ENCODE measurements around the gene SMC1B.

Gene SMC1B

DNA sequence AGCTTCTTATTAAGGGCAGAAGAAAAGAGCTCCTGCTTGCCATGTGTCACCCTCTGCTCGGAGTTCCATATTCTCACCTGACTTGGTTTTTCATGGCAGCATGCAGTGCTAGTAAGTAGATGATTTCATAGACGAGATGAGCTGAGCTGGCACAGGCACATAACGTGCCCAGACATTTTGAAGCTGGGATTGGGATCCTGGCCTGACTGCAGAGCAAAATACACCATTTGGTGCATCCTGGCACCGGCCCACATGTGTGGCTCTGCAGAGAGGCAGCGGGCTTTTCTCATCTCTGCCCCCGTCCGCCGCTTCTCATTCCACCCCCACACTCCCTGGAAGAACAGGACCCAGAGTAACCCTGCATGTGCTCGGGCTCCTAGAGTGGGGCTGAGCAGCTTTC is 78.9 kb downstream of the SMC1B start:
- no peaks in the 10 kb centered on the region for H4K20me1 ChIP-seq (ENCODE audit: insufficient read depth, low read length)
- H3K9me3 ChIP-seq (ENCODE audit: low read length), result no peaks in the 10 kb centered on the region
- H3K79me2 ChIP-seq (ENCODE audit: insufficient read depth, low read length), result no peaks in the 10 kb centered on the region
- no peak overlapping the region for H3K4me2 ChIP-seq (ENCODE audit: low read length)
- H3K9ac ChIP-seq (ENCODE audit: low read length), result no peak overlapping the region
- no peaks in the 10 kb centered on the region for H3K4me1 ChIP-seq (ENCODE audit: insufficient read depth, low read length, severe bottlenecking)
- no peak overlapping the region for H2AFZ ChIP-seq (ENCODE audit: low read length)
- no peak overlapping the region for H3K27ac ChIP-seq (ENCODE audit: low read depth, low read length, poor library complexity, severe bottlenecking)
- no peak for TF ChIP-seq EZH2 (IDR thresholded peaks at IDR 0.05; ENCODE audit: borderline replicate concordance, low read length)
- TF ChIP-seq, protein P1, sequence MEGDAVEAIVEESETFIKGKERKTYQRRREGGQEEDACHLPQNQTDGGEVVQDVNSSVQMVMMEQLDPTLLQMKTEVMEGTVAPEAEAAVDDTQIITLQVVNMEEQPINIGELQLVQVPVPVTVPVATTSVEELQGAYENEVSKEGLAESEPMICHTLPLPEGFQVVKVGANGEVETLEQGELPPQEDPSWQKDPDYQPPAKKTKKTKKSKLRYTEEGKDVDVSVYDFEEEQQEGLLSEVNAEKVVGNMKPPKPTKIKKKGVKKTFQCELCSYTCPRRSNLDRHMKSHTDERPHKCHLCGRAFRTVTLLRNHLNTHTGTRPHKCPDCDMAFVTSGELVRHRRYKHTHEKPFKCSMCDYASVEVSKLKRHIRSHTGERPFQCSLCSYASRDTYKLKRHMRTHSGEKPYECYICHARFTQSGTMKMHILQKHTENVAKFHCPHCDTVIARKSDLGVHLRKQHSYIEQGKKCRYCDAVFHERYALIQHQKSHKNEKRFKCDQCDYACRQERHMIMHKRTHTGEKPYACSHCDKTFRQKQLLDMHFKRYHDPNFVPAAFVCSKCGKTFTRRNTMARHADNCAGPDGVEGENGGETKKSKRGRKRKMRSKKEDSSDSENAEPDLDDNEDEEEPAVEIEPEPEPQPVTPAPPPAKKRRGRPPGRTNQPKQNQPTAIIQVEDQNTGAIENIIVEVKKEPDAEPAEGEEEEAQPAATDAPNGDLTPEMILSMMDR (IDR thresholded peaks at IDR 0.05; ENCODE audit: low read length), result no peak
- no peak overlapping the region for H3K4me3 ChIP-seq (ENCODE audit: low read depth, low read length, poor library complexity, severe bottlenecking)
- no peaks in the 10 kb centered on the region for H3K27me3 ChIP-seq (ENCODE audit: insufficient read depth, low read length)
- no peaks in the 10 kb centered on the region for H3F3A ChIP-seq (ENCODE audit: insufficient read depth, low read length)
- no peaks in the 10 kb centered on the region for H3K9me2 ChIP-seq (ENCODE audit: low read depth, low read length)
- peaks cover 41% of the 10 kb centered on the region for H3K36me3 ChIP-seq (ENCODE audit: insufficient read depth, low read length)

DNA sequence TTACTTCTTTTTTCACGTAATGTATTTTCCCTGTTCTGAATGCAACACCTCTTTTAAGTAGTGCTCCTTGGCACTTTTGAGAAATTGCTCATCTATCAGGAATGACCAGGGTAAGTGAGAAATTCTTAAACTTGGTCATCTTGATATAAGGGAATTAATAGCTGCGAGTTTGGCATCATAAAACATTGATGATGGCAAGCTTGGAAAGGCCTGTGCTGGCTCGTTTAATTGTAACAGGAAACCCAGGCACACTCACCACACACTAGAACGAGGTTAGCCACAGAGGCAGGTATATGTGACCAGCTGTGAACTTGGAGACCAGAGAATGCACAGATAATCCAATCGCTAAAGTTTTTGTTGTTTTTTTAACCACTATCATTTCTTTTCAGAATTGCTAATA is 79.3 kb downstream of the SMC1B start:
- Histone ChIP-seq H3K79me2 (ENCODE audit: insufficient read depth, low read length) (no peaks in the 10 kb centered on the region), H3K9me3 (ENCODE audit: low read length) (no peaks in the 10 kb centered on the region), H3K4me2 (ENCODE audit: low read length) (no peak overlapping the region), H3K9me2 (ENCODE audit: low read depth, low read length) (no peaks in the 10 kb centered on the region), H2AFZ (ENCODE audit: low read length) (no peak overlapping the region), H4K20me1 (ENCODE audit: insufficient read depth, low read length) (no peaks in the 10 kb centered on the region), H3K27ac (ENCODE audit: low read depth, low read length, poor library complexity, severe bottlenecking) (no peak overlapping the region), H3K4me3 (ENCODE audit: low read depth, low read length, poor library complexity, severe bottlenecking) (no peak overlapping the region), H3K36me3 (ENCODE audit: insufficient read depth, low read length) (peaks cover 43% of the 10 kb centered on the region), H3K9ac (ENCODE audit: low read length) (no peak overlapping the region), H3F3A (ENCODE audit: insufficient read depth, low read length) (no peaks in the 10 kb centered on the region), H3K4me1 (ENCODE audit: insufficient read depth, low read length, severe bottlenecking) (no peaks in the 10 kb centered on the region), H3K27me3 (ENCODE audit: insufficient read depth, low read length) (no peaks in the 10 kb centered on the region)
- TF ChIP-seq, protein P1 (IDR thresholded peaks at IDR 0.05; ENCODE audit: low read length), result no peak
- no peak for TF ChIP-seq EZH2 (IDR thresholded peaks at IDR 0.05; ENCODE audit: borderline replicate concordance, low read length)

DNA sequence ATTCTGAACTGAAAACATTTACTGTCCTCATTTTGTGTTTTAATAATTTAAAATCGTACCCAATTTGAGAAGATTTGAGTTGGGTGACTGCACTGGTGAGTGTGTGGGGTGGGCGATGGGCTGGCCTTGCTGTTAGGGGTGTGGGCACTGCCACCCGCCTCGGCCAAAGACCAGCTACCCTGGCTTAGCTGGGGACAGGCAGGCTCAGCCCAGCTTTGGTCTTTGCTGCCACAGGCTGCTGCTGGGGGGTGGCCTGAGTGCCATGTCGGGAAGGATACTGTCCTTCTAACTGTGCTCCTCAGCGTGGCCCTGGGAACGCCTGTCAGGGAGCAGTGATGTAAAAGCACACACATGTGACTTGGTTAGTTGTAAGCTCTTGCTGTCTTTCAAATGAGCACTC is 81.4 kb downstream of the SMC1B start:
- TF ChIP-seq, protein P1 (IDR thresholded peaks at IDR 0.05; ENCODE audit: low read length), result no peak
- no peak overlapping the region for H3K27ac ChIP-seq (ENCODE audit: low read depth, low read length, poor library complexity, severe bottlenecking)
- no peaks in the 10 kb centered on the region for H3K27me3 ChIP-seq (ENCODE audit: insufficient read depth, low read length)
- H3F3A ChIP-seq (ENCODE audit: insufficient read depth, low read length), result no peaks in the 10 kb centered on the region
- H4K20me1 ChIP-seq (ENCODE audit: insufficient read depth, low read length), result no peaks in the 10 kb centered on the region
- H2AFZ ChIP-seq (ENCODE audit: low read length), result no peak overlapping the region
- no peaks in the 10 kb centered on the region for H3K9me3 ChIP-seq (ENCODE audit: low read length)
- no peak overlapping the region for H3K4me3 ChIP-seq (ENCODE audit: low read depth, low read length, poor library complexity, severe bottlenecking)
- no peak overlapping the region for H3K4me2 ChIP-seq (ENCODE audit: low read length)
- no peaks in the 10 kb centered on the region for H3K9me2 ChIP-seq (ENCODE audit: low read depth, low read length)
- no peaks in the 10 kb centered on the region for H3K79me2 ChIP-seq (ENCODE audit: insufficient read depth, low read length)
- H3K9ac ChIP-seq (ENCODE audit: low read length), result no peak overlapping the region
- H3K36me3 ChIP-seq (ENCODE audit: insufficient read depth, low read length), result peaks cover 46% of the 10 kb centered on the region
- no peaks in the 10 kb centered on the region for H3K4me1 ChIP-seq (ENCODE audit: insufficient read depth, low read length, severe bottlenecking)
